ENCODE data around the gene EMCN. TPM values are rescaled to one million over a fixed set of nuclear protein-coding genes. Genes with fewer than 3 reads are reported as not detected.

Gene EMCN
- total RNA-seq, 1 donor from 2014 or later = not detected

GRCh38 chr4:100379583-100380105 is 138.2 kb downstream of the EMCN start:
- peaks cover 3% of the 10 kb centered on the region for H3K9me3 Mint-ChIP-seq (ENCODE audit: unreplicated experiment)
- H3K36me3 ChIP-seq (ENCODE audit: insufficient read depth, low read length) = no peaks in the 10 kb centered on the region
- no peak overlapping the region for H3K4me3 ChIP-seq (ENCODE audit: insufficient read depth, low read depth, low read length)
- H3K4me1 ChIP-seq (ENCODE audit: insufficient read depth, low read length) = no peaks in the 10 kb centered on the region
- no peak overlapping the region for H2AFZ ChIP-seq (ENCODE audit: low read depth, low read length)
- H3K27ac Mint-ChIP-seq (ENCODE audit: unreplicated experiment) = no peak overlapping the region
- H3K4me2 ChIP-seq (ENCODE audit: low read length) = no peak overlapping the region
- H3K9me3 ChIP-seq (ENCODE audit: insufficient read depth, low read depth, low read length) = no peaks in the 10 kb centered on the region
- no peak overlapping the region for H3K27ac ChIP-seq (ENCODE audit: low read depth, low read length)
- peaks cover 1% of the 10 kb centered on the region for H3K27me3 Mint-ChIP-seq (ENCODE audit: low read depth, unreplicated experiment)
- no peak overlapping the region for H3K9ac ChIP-seq (ENCODE audit: low read length)
- no peaks in the 10 kb centered on the region for H3K36me3 Mint-ChIP-seq (ENCODE audit: low read depth, unreplicated experiment)
- no peaks in the 10 kb centered on the region for H3K4me1 Mint-ChIP-seq (ENCODE audit: low read depth, unreplicated experiment)
- no peak for FAIRE-seq
- H3K79me2 ChIP-seq (ENCODE audit: insufficient read depth, low read length) = no peaks in the 10 kb centered on the region
- H3K27me3 ChIP-seq (ENCODE audit: insufficient read depth, low read length) = no peaks in the 10 kb centered on the region
- TF ChIP-seq, protein P1, sequence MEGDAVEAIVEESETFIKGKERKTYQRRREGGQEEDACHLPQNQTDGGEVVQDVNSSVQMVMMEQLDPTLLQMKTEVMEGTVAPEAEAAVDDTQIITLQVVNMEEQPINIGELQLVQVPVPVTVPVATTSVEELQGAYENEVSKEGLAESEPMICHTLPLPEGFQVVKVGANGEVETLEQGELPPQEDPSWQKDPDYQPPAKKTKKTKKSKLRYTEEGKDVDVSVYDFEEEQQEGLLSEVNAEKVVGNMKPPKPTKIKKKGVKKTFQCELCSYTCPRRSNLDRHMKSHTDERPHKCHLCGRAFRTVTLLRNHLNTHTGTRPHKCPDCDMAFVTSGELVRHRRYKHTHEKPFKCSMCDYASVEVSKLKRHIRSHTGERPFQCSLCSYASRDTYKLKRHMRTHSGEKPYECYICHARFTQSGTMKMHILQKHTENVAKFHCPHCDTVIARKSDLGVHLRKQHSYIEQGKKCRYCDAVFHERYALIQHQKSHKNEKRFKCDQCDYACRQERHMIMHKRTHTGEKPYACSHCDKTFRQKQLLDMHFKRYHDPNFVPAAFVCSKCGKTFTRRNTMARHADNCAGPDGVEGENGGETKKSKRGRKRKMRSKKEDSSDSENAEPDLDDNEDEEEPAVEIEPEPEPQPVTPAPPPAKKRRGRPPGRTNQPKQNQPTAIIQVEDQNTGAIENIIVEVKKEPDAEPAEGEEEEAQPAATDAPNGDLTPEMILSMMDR (IDR thresholded peaks at IDR 0.05; ENCODE audit: insufficient read depth, low read depth, low read length) = no peak
- TF ChIP-seq EZH2 (IDR thresholded peaks at IDR 0.05; ENCODE audit: insufficient read depth, low read length) = no peak
- no peak for DNase-seq (ENCODE audit: low read depth)
- H4K20me1 ChIP-seq (ENCODE audit: insufficient read depth, low read length) = no peaks in the 10 kb centered on the region
- no peak overlapping the region for H3K4me3 Mint-ChIP-seq (ENCODE audit: unreplicated experiment)

DNA sequence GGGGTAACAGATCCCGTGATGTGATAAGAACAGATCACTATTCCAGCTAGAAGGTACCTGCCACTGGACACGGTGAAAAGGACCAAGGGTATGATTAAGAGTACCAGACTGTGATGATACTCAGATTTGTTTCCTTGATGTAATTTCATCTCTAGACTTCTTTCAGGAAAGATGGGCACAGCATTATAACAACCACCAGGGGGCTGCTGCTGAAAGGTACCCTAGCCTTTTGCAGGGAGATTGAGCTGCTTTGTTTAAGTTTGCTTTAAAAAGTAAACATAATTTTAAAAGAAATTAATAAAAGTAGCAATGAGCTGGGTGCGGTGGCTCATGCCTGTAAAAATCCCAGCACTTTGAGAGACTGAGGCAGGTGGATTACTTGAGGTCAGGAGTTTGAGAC is 145.4 kb downstream of the EMCN start:
- no peaks in the 10 kb centered on the region for H3K36me3 ChIP-seq (ENCODE audit: insufficient read depth, low read length)
- no peaks in the 10 kb centered on the region for H3K36me3 Mint-ChIP-seq (ENCODE audit: low read depth, unreplicated experiment)
- H3K9me3 Mint-ChIP-seq (ENCODE audit: unreplicated experiment) = peaks cover 3% of the 10 kb centered on the region

DNA sequence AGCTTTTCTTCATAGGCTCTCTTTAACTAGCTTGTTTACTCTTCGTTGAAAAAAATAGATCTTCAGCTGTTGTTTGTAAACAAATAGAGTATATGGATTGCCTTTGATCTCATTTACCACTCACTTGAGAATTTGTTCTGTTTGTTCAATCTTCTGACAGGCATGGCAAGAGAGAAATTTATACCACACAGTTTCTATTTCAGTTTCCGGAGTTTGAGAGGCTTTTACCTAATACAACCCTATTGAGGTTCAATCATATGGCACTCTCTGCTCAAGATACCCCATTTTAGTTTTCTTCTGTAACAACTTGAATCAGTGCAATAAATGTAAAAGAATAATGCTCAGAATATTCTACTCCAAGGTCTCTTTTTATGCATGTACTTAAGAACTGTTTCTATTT is 148.0 kb downstream of the EMCN start:
- H4K20me1 ChIP-seq (ENCODE audit: insufficient read depth, low read length) = no peaks in the 10 kb centered on the region
- no peaks in the 10 kb centered on the region for H3K27me3 ChIP-seq (ENCODE audit: insufficient read depth, low read length)
- no peaks in the 10 kb centered on the region for H3K4me1 ChIP-seq (ENCODE audit: insufficient read depth, low read length)
- Mint-ChIP-seq H3K36me3 (ENCODE audit: low read depth, unreplicated experiment) (no peaks in the 10 kb centered on the region), H3K9me3 (ENCODE audit: unreplicated experiment) (no peaks in the 10 kb centered on the region), H3K27me3 (ENCODE audit: low read depth, unreplicated experiment) (no peaks in the 10 kb centered on the region), H3K4me3 (ENCODE audit: unreplicated experiment) (no peak overlapping the region), H3K4me1 (ENCODE audit: low read depth, unreplicated experiment) (no peaks in the 10 kb centered on the region), H3K27ac (ENCODE audit: unreplicated experiment) (no peak overlapping the region)
- DNase-seq (ENCODE audit: low read depth) (no peak), FAIRE-seq (no peak)
- H2AFZ ChIP-seq (ENCODE audit: low read depth, low read length) = no peak overlapping the region
- H3K79me2 ChIP-seq (ENCODE audit: insufficient read depth, low read length) = no peaks in the 10 kb centered on the region
- no peak overlapping the region for H3K9ac ChIP-seq (ENCODE audit: low read length)
- H3K27ac ChIP-seq (ENCODE audit: low read depth, low read length) = no peak overlapping the region
- no peak for TF ChIP-seq EZH2 (IDR thresholded peaks at IDR 0.05; ENCODE audit: insufficient read depth, low read length)
- TF ChIP-seq, protein P1 (IDR thresholded peaks at IDR 0.05; ENCODE audit: insufficient read depth, low read depth, low read length) = no peak
- no peaks in the 10 kb centered on the region for H3K36me3 ChIP-seq (ENCODE audit: insufficient read depth, low read length)
- no peaks in the 10 kb centered on the region for H3K9me3 ChIP-seq (ENCODE audit: insufficient read depth, low read depth, low read length)
- H3K4me3 ChIP-seq (ENCODE audit: insufficient read depth, low read depth, low read length) = no peak overlapping the region
- no peak overlapping the region for H3K4me2 ChIP-seq (ENCODE audit: low read length)

More for the DNA sequence above, 145.4 kb downstream of the EMCN start:
- FAIRE-seq (no peak), DNase-seq (ENCODE audit: low read depth) (no peak)
- Histone ChIP-seq H2AFZ (ENCODE audit: low read depth, low read length) (no peak overlapping the region), H3K4me1 (ENCODE audit: insufficient read depth, low read length) (no peaks in the 10 kb centered on the region), H3K9me3 (ENCODE audit: insufficient read depth, low read depth, low read length) (no peaks in the 10 kb centered on the region), H3K9ac (ENCODE audit: low read length) (no peak overlapping the region), H3K4me3 (ENCODE audit: insufficient read depth, low read depth, low read length) (no peak overlapping the region), H4K20me1 (ENCODE audit: insufficient read depth, low read length) (no peaks in the 10 kb centered on the region), H3K4me2 (ENCODE audit: low read length) (no peak overlapping the region), H3K27ac (ENCODE audit: low read depth, low read length) (no peak overlapping the region), H3K79me2 (ENCODE audit: insufficient read depth, low read length) (no peaks in the 10 kb centered on the region), H3K27me3 (ENCODE audit: insufficient read depth, low read length) (no peaks in the 10 kb centered on the region)
- TF ChIP-seq, protein P1 (IDR thresholded peaks at IDR 0.05; ENCODE audit: insufficient read depth, low read depth, low read length) = peak; percentile 53
- no peak for TF ChIP-seq EZH2 (IDR thresholded peaks at IDR 0.05; ENCODE audit: insufficient read depth, low read length)
- H3K4me3 Mint-ChIP-seq (ENCODE audit: unreplicated experiment) = no peak overlapping the region
- H3K4me1 Mint-ChIP-seq (ENCODE audit: low read depth, unreplicated experiment) = no peaks in the 10 kb centered on the region
- no peak overlapping the region for H3K27ac Mint-ChIP-seq (ENCODE audit: unreplicated experiment)
- no peaks in the 10 kb centered on the region for H3K27me3 Mint-ChIP-seq (ENCODE audit: low read depth, unreplicated experiment)
